Transverse colon (tissue), 3 donors: Measurements from ENCODE around the gene SMARCA2.

Experiments used
- POLR2A ChIP-seq: fragments of 450-650 bp; IDR thresholded peaks from one replicate; pipeline ENCODE4 v1.6.1; 2016; ENCODE audit warnings: antibody characterized with exemption, mild to moderate bottlenecking, moderate library complexity
- TF ChIP-seq, protein P1 (sequence below), 5 experiments: fragments of 200-600 bp in 3 of 5; fragments of 450-650 bp in 2 of 5; sonication (generic) in 3 of 5; IDR thresholded peaks; 1 replicate in 2 of 5; 2 replicates in 3 of 5; pipeline ENCODE4 v1.5.1; 2016 to 2017; ENCODE audit warnings: antibody characterized with exemption in 5 of 5, inconsistent platforms in 3 of 5, mild to moderate bottlenecking in 2 of 5, moderate library complexity in 1 of 5

DNA sequence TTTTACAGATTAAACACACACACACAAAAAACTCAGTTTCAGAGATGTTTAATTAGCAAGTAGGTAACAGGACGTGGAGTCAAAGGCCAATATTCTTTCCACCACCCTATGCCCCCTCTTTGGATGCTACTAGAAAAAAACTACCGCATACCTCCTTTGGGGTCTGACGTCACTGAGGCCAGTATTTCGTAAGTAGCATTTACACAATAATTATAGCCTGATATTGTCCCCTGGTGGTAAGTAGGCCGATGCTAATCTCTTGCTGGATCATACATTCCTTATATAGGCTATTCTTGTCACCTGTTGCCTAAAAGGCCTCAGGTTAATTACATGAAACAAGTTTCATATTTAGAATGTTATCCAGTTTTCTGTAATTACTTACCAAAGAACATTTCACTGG, 21.0 kb upstream of the SMARCA2 start:
- TF ChIP-seq, protein P1, sequence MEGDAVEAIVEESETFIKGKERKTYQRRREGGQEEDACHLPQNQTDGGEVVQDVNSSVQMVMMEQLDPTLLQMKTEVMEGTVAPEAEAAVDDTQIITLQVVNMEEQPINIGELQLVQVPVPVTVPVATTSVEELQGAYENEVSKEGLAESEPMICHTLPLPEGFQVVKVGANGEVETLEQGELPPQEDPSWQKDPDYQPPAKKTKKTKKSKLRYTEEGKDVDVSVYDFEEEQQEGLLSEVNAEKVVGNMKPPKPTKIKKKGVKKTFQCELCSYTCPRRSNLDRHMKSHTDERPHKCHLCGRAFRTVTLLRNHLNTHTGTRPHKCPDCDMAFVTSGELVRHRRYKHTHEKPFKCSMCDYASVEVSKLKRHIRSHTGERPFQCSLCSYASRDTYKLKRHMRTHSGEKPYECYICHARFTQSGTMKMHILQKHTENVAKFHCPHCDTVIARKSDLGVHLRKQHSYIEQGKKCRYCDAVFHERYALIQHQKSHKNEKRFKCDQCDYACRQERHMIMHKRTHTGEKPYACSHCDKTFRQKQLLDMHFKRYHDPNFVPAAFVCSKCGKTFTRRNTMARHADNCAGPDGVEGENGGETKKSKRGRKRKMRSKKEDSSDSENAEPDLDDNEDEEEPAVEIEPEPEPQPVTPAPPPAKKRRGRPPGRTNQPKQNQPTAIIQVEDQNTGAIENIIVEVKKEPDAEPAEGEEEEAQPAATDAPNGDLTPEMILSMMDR (IDR thresholded peaks at IDR 0.05) = no peak
- no peak for TF ChIP-seq POLR2A
